Measurements from ENCODE around the gene NRL. TPM values are rescaled to one million over a fixed set of nuclear protein-coding genes. Genes with fewer than 3 reads are reported as not detected.

NRL gene
- total and polyA plus RNA-seq, 8 donors = 0.37 to 2.4 (median 1.4) TPM

DNA sequence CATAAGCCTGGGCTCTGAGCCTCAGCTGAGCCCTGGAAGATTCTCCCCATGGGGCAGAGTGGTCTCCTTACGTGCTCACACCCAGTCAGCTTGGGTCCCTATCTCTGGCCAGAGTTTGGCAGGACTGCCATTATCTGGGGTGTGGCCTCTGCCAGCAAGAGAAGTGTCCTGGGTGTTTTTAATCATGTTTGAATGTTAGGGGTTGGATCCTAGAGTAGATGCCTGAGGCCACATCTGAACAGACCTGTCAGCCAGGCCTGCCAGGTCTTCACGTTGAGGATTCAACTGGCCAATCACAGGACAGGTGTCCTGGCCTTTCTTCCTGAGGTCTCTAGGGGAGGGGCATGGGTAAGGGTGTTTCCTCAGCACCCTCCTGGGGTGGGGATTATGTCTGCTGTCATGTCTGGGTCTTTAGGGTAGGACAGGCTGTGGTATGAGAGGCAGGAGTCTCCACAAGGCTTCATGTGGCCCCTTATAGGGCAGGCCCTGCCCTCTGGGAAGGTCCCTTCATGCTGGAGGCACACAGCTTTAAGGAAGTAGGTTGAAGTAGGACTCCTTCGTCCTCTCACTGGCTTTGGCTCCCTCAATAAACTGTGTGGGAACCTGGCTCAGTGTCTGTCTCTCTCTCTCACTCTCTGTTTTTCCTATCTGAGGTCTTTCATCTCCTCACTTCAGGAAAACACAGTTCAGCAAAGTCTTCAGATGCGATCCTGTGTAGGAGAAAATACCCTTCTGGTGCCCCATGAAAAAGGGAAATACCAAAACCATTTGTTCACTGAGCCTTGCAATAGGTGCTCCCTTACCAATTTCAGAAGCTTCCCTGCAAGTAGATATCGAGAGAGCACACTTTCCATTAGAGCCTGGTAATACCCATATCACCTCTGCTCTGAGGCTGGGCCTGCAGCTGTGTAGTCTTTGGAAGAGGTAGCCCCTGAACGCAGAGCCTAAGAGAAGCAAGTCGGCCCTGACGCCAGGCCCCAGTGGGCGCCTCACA is 9.0 kb upstream of the NRL start:
- H3K4me3 ChIP-seq = no peak overlapping the region
- H3K4me1 ChIP-seq = no peaks in the 10 kb centered on the region
- H3K9me3 ChIP-seq = no peaks in the 10 kb centered on the region
- H3K27me3 ChIP-seq = no peaks in the 10 kb centered on the region
- 86 to 89% methylated on average over 9 of the region's 9 CpGs for WGBS, 2 donors
- ATAC-seq (no peak), DNase-seq (no peak), FAIRE-seq (no peak)
- intact Hi-C loops (cut with DNase I) = no loop called here
- no peak overlapping the region for H3K27ac ChIP-seq
- TF ChIP-seq, protein P1, sequence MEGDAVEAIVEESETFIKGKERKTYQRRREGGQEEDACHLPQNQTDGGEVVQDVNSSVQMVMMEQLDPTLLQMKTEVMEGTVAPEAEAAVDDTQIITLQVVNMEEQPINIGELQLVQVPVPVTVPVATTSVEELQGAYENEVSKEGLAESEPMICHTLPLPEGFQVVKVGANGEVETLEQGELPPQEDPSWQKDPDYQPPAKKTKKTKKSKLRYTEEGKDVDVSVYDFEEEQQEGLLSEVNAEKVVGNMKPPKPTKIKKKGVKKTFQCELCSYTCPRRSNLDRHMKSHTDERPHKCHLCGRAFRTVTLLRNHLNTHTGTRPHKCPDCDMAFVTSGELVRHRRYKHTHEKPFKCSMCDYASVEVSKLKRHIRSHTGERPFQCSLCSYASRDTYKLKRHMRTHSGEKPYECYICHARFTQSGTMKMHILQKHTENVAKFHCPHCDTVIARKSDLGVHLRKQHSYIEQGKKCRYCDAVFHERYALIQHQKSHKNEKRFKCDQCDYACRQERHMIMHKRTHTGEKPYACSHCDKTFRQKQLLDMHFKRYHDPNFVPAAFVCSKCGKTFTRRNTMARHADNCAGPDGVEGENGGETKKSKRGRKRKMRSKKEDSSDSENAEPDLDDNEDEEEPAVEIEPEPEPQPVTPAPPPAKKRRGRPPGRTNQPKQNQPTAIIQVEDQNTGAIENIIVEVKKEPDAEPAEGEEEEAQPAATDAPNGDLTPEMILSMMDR (IDR thresholded peaks at IDR 0.05) = no peak
- H3K36me3 ChIP-seq = peaks cover 0 to 45% (median 42%) of the 10 kb centered on the region in 3 donors

GRCh38 chr14:24122898-24123297 is 8.1 kb upstream of the NRL start:
- FAIRE-seq = no peak
- WGBS, 2 donors = 93 to 97% methylated on average over 8 of the region's 8 CpGs
- Histone ChIP-seq H3K9me3 (no peaks in the 10 kb centered on the region), H3K27me3 (no peaks in the 10 kb centered on the region), H3K27ac (no peak overlapping the region), H3K36me3 (peaks cover 4 to 53% (median 50%) of the 10 kb centered on the region in 3 donors), H3K4me3 (no peak overlapping the region), H3K4me1 (no peaks in the 10 kb centered on the region)
- no peak for ATAC-seq
- intact Hi-C loops (cut with DNase I) = no loop called here
- DNase-seq = no peak
- TF ChIP-seq, protein P1 (IDR thresholded peaks at IDR 0.05) = no peak

GRCh38 chr14:24122416-24122815 is 7.7 kb upstream of the NRL start:
- FAIRE-seq = no peak
- no peak for ATAC-seq
- intact Hi-C loops (cut with DNase I) = no loop called here
- peaks cover 4 to 57% (median 55%) of the 10 kb centered on the region in 3 donors for H3K36me3 ChIP-seq
- no peak for DNase-seq
- no peak overlapping the region for H3K4me3 ChIP-seq
- 95 to 97% methylated on average over 4 of the region's 4 CpGs for WGBS, 2 donors
- no peaks in the 10 kb centered on the region for H3K27me3 ChIP-seq
- no peaks in the 10 kb centered on the region for H3K9me3 ChIP-seq
- TF ChIP-seq, protein P1 (IDR thresholded peaks at IDR 0.05) = no peak
- H3K4me1 ChIP-seq = no peaks in the 10 kb centered on the region
- no peak overlapping the region for H3K27ac ChIP-seq

DNA sequence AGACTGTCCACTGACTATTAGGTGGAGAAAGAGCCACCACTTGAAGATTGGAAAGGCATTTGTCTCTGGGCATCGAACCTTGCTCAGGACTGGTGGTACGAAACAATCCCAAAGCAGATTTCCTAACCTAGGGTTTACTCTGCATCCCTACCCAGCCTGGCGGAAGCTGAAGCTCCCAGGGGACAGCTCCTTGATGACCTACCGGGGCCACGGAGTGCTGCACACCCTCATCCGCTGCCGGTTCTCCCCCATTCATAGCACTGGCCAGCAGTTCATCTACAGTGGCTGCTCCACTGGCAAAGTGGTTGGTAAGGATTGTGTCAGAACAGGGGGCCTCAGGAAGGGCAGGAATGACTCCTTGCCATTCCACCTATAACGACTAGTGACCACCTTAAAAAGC is 6.5 kb upstream of the NRL start:
- intact Hi-C loops (cut with DNase I) = no loop called here

More for the DNA sequence above, 6.5 kb upstream of the NRL start:
- Histone ChIP-seq H3K9me3 (no peaks in the 10 kb centered on the region), H3K36me3 (peaks cover 4 to 58% (median 57%) of the 10 kb centered on the region in 3 donors), H3K4me3 (no peak overlapping the region), H3K4me1 (peaks cover 0 to 10% (median 0%) of the 10 kb centered on the region in 3 donors), H3K27ac (no peak overlapping the region), H3K27me3 (no peaks in the 10 kb centered on the region)
- 93 to 97% methylated on average over 8 of the region's 8 CpGs for WGBS, 2 donors
- TF ChIP-seq, protein P1 (IDR thresholded peaks at IDR 0.05) = no peak
- no peak for DNase-seq
- no peak for ATAC-seq
- no peak for FAIRE-seq

Data from pancreas (tissue), 10 donors.